Coronary artery (tissue), 2 donors: ENCODE results near the gene TIGD3.

Experiments used
- DNase-seq: peaks from one replicate; pipeline ENCODE4 v3.0.0-alpha.2; 2017; ENCODE audit warnings: low spot score
- H3K27ac ChIP-seq, 2 donors: fragments of 200-600 bp; sonication (generic); one replicate each; pipeline ENCODE4 v1.5.1; 2016 to 2019
- H3K4me3 ChIP-seq: fragments of 200-600 bp; sonication (generic); 2 replicates; pipeline ENCODE4 v1.5.1; 2016; ENCODE audit warnings: mild to moderate bottlenecking, moderate library complexity
- CTCF ChIP-seq: fragments of 200-600 bp; sonication (generic); IDR thresholded peaks from one replicate; pipeline ENCODE4 v1.5.1; 2019; ENCODE audit warnings: antibody characterized with exemption

TIGD3 gene

GRCh38 chr11:65340226-65340625 lies 14.3 kb upstream of the TIGD3 start:
- TF ChIP-seq CTCF = no peak
- no peak for DNase-seq
- no peak overlapping the region for H3K27ac ChIP-seq

GRCh38 chr11:65341856-65342255 lies 12.7 kb upstream of the TIGD3 start:
- Histone ChIP-seq H3K27ac (no peak overlapping the region), H3K4me3 (no peak overlapping the region)
- no peak for DNase-seq
- no peak for TF ChIP-seq CTCF

More at GRCh38 chr11:65340226-65340625, 14.3 kb upstream of the TIGD3 start:
- no peak overlapping the region for H3K4me3 ChIP-seq

GRCh38 chr11:65351511-65351910 lies 3.0 kb upstream of the TIGD3 start:
- TF ChIP-seq CTCF = no peak
- H3K4me3 ChIP-seq = no peak overlapping the region
- H3K27ac ChIP-seq = no peak overlapping the region
- no peak for DNase-seq

GRCh38 chr11:65352783-65353182 lies 1.8 kb upstream of the TIGD3 start:
- H3K27ac ChIP-seq = no peak overlapping the region
- no peak overlapping the region for H3K4me3 ChIP-seq
- no peak for TF ChIP-seq CTCF
- no peak for DNase-seq

- DNase-seq = no peak
- no peak for TF ChIP-seq CTCF
- no peak overlapping the region for H3K4me3 ChIP-seq
- H3K27ac ChIP-seq = no peak overlapping the region
These were observed 1.2 kb upstream of the TIGD3 start for GRCh38 chr11:65353376-65353775.

- no peak for TF ChIP-seq CTCF
- DNase-seq = no peak
- H3K27ac ChIP-seq = peak overlapping the region in 1 of 2 donors; percentile 52
- H3K4me3 ChIP-seq = peak overlapping the region; percentile 85
These were observed 669 bp upstream of the TIGD3 start for GRCh38 chr11:65353900-65354264.

GRCh38 chr11:65355013-65355775 lies 643 bp downstream of the TIGD3 start:
- H3K4me3 ChIP-seq = peak overlapping the region; percentile 85
- DNase-seq = no peak
- H3K27ac ChIP-seq = peak overlapping the region; percentile 1 to 52
- no peak for TF ChIP-seq CTCF
